NCI-H1092 treated with DMSO at 0.1 percent for 48 hours (cell line): ENCODE results near the gene LRCH4.

Experiments
- DNase-seq: peaks from one replicate; lab custom pipeline; 2025; lab: John Stamatoyannopoulos, UW

LRCH4 gene

DNA sequence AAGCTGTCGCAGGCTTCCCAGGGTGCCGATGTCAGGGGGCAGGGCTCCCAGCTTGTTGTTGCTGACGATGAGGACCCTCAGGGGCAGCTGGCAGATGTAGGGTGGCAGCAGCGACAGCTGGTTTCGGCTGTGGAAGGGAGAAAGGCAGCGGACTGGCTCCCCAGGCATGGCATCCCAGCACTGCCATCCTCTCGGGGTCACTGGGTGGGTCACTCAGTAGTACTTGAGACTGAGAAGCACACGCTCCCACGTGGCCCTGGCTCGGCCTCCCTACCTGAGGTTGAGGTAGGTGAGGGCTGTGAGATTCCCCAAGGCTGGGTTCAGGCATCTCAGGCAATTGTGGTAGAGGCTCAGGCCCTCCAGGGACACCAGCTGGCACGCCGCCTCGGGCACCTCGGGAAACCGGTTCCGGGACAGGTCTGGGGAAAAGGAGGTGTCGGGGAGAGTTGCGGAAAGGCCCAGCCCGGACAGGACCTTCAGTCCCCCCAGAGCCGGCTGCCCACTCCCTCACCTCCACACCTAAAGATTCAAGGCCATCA, 3.8 kb downstream of the LRCH4 start:
- no peak for DNase-seq

- no peak for DNase-seq
Measured at GRCh38 chr7:100580466-100581283, 5.3 kb downstream of the LRCH4 start.

DNA sequence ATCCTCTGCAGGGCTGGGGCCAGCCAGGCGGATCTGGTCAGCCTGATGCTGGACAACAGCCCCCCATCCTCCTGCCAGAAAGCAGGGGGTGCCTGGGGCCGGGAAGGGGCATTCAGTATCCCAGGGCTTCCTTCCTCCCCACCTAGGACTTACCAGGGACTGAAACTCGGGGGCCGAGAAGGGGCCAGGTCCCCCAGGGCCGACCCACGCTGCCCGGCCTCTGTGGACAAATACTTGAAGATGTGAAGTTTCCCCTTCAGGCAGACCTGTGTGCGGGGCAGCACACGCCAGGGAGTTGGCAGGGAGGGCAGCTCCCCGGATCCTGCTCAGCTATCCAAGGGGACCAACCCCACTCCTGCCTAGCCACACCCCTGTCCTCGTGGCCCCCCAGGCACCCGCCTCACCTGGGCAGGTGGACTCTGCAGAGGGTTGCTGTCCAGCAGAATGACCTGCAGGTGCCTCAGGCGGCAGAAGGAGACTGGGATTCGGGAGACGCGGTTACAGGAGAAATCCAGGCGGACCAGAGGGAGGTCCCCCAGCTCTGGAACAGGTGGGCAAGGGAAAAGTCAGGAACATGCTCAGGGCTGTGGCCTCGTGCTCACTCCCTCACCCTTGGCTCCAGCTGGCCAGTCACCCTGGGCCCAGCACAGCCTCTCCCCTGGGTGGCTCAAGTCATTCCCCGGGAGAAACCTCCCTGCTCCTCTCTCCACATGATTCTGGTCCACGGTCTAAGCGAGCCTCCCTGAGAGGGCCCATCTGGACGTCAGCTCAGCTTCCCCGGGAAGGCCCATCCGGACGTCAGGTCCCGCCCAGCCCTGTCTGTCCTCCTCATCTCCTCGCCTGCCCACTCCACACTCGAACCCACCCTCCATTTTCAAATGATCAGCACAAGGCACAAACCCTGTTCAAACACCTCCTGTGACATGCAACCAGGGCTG, 7.4 kb downstream of the LRCH4 start:
- no peak for DNase-seq

DNA sequence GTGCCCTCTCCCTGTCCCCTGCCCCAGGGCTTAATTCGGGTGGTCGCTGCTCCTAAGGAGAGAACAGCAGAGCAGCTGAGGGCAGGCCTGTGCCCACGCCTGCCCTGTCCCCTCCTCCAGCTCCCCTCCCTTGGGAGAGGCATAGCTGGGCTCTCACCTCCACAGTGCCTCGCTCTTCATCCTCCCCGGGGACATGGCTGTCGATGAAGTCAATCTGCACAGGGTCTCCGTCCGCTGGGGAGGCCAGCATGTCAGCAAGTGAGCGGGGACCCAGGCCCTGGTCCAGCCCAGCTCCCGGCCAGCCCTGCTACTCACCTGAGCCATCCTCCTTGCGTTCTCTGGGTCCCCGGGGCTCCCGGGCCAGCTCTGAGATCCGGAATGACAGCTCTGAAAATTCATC, 8.4 kb downstream of the LRCH4 start:
- DNase-seq, result no peak

DNA sequence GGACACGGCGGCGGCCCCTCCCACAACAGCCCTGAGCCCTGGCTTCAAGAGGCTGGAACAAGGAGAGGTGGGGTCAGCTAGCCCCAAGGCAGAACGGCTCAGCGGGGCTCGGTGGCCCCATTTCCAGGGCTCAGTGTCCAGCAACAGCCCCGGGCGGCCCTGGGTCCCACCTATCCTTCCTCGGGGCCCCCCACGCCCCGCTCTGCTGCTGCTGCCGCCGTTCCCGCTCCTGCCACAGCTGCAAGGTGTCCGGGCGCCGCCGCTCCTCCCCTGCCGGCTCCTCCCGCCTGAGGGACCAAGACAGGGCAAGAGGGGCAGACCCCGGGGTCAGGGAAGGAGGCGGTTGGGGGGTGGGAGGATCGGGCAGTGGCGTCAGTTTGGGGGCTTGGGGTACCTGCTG, 8.8 kb downstream of the LRCH4 start:
- DNase-seq, result no peak

GRCh38 chr7:100576384-100576993, 9.4 kb downstream of the LRCH4 start:
- no peak for DNase-seq

DNA sequence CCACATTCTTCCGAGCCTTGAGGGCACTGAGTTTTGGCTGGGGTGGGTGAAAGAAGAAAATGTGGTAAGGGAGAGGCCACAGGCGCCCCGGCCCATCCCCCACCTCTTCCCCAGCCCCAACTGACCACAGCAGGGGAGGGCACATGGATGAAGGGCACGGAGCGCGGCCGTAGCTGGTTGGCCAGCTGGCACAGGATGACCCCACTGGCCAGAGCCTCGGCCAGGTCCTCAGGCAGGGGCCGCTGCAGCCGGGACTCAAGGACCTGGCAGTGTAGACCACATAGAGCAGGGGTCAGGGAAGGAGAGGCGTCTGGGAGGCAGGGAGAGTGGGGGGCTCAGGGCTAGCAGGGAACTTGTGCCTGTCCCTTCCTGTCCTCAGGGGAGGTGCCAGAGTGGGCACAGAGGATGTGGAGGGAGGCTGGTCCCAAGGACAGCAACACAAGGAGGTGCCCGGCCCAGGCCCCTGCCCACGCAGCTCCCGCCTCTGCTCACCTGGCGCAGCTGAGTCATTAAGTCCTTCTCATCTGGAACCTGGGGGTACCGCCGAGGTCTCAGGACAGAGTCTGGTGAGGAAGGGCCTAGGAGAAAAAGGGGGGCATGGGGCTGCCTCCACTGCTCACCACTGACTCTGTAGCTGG, 10.1 kb downstream of the LRCH4 start:
- DNase-seq, result no peak

DNA sequence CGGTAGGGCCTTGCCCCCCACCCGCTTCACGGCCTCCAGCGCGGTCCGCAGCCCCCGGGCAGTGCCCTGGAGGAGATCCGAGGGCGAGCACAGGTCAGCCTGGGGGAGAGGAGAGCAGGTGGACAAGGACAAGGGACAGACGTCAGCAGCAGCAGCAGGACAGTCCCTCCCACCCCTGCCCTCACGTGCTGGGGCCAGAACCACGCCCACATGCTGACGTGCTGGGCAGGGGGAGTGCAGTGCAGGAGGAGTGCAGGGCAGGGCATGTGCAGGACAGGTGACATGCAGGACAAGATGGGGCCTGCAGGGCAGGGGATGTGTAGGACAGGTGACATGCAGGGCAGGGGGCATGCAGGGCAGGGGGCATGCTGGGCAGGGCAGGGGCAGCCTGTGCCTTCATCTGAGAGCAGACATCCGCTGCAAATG, 10.7 kb downstream of the LRCH4 start:
- no peak for DNase-seq

DNA sequence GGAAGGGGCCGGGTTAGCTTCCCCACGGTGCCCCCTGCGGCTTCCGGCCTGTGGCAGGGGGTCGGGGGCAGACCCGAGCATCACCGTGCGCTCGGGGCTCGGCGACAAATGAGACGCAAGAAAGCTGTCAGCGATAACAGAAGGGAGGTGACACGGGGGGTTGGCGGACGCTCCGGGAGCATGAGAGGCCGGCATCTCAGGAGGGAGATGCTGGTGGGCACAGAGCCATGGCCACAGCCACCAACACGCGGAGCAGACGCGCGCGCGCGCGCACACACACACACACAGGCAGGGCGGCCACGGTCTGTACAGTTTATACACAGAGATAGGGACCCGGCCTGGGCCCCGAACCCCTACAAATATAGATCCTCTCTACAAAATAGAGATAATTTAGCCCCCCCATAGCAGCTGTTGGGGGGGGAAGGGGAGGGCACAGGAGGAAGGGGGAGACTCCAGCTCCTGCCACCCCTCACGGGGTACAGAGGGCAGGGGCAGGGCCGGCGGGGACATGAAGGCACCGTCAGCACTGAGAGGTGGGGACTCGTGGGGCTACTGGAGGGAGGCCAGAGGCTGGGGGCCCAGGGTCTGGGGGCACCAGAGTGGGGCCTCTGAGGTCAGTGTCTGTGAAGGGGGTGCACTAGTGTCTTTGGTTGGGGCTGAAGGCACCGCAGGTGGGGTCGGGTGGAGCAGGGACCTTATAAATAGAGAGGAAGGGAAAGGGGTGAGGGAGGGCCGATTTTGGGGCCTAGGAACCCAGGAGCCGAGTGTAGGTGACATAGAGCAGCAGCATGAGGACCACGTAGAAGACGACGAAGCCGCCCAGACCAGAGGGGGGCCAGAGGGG, 11.3 kb downstream of the LRCH4 start:
- DNase-seq, result no peak

GRCh38 chr7:100573691-100574361, 12.1 kb downstream of the LRCH4 start, which contains the start of gene SAP25:
SAP25 (minus strand) TSS chr7:100573900; CDS start chr7:100573742, 158 bp downstream.
- DNase-seq, result no peak

DNA sequence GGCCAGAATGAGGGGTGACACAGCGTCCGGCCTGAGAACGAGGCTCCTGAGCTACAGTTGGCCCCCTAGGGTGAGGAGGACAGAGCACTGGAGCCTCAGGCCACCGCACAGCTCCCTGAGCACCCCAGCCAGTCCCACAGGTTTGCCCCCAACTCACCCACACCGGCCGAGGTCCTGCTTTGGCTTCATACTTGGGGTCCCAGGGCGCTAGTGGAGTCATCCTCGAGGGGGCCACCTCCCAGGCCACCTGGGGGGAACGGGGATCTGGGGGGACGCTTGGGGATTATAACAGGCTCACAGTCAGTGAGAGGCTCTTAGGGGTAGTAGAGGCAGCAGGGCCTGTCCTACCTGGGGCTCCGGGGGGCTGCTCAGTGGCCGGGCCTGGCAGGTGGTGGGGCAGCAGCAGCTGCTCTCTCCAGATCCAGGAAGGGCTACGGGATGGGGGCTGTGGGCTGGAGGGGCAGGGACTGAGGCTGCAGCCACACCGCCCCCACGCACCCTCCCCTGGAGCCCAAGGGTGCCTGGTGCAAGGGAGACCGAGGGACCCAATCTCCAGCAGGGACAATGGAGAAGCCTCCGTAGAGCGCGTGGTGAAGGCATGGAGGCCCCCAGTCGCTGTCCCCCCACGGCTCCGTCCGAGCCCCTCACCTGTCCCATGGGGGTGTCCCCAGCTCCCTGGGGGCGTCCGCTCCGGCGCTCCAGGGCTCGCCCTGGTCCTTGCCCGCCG, 12.8 kb downstream of the LRCH4 start:
- no peak for DNase-seq

- DNase-seq, result no peak
Measured at GRCh38 chr7:100572281-100572948, 13.5 kb downstream of the LRCH4 start.

DNA sequence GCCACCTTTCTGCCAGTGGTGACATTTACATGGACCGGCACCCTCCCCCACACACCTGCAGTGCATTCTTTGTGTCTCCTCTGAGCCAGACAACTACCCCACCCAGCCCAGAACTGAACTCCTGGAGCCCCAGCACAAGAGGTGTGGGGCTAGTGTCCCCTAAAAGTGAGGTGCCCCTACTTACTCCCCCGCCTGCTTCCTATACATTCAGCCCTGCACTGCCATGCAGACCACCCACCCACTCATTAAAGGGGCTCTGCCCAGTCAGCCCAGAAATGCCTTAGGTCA, 14.2 kb downstream of the LRCH4 start:
- DNase-seq, result no peak

DNA sequence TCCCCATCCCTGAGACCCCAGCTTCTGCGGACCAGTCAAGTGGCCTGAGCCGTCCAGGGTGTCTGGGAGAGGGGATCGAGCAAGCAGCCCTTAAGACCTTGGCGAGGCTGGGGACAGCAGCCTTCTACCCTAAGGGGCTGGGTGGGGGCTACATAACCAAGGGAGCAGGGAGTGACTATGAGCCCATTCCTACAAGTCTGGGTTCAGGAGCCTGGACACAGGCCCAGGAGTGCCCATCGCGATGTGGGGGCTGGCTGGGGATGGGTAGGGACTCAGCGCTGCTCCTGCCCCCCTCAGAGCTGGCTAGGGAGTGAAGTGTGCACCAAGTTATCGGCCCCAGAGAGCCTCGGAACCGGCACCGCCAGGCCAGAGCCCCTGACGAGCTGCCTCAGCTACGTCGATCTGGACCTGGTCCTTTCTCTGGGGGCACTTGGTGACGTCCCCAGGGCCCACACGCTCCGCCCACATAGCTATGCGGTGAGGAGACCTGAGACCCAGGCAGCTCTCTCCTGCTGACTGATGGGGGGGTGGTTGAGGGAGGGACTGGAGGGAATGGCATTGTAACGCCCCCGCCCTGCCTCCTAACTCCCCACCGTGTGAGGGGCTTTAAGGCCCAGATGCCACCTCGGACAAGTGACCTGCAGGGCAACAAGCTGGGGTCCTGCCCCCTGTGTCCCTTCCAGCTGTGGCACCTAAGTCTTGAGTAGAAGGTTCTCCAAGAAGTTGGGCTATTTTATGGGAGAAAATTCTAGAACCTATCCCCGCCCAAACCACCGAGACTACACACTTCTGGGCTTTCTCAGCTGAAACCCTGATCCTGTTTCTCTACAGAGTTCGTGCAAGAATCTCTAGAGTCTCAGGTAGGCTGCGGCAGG, 14.7 kb downstream of the LRCH4 start:
- no peak for DNase-seq

GRCh38 chr7:100568896-100569844, 16.8 kb downstream of the LRCH4 start:
- peak; percentile 78 for DNase-seq

GRCh38 chr7:100568176-100568895, 17.6 kb downstream of the LRCH4 start:
- no peak for DNase-seq
